A549 (cell line): ENCODE data around the gene VMA21.

ENCODE experiments used
- CEBPB ChIP-seq, 2 experiments: fragments of >200 bp in 1 of 2; sonication (Bioruptor Twin) in 1 of 2; formaldehyde crosslinking in 1 of 2; IDR thresholded peaks; 2 replicates each; pipeline ENCODE4 v1.6.1; 2012 to 2016
- CHD2 ChIP-seq: fragments of 150-350 bp; IDR thresholded peaks from 2 replicates; pipeline ENCODE4 v1.6.1; 2014; ENCODE audit warnings: low read length; ENCODE audit not compliant: partially characterized antibody
- EHMT2 ChIP-seq: fragments of 200-600 bp; sonication (generic); IDR thresholded peaks from 2 replicates; pipeline ENCODE4 v1.6.1; 2016; ENCODE audit warnings: antibody characterized with exemption, low read depth, mild to moderate bottlenecking, moderate library complexity
- FOSL2 ChIP-seq, 2 experiments: fragments of 450-650 bp in 1 of 2; fragments of >200 bp in 1 of 2; sonication (Bioruptor Twin) in 1 of 2; formaldehyde crosslinking; IDR thresholded peaks; 2 replicates each; pipeline versions ENCODE4 v1.5.0 to v1.6.1; 2016 to 2020; ENCODE audit warnings: mild to moderate bottlenecking in 1 of 2, moderate library complexity in 1 of 2
- NPAS2 ChIP-seq: fragments of 250-450 bp; sonication (Bioruptor Pico); IDR thresholded peaks from 2 replicates; pipeline ENCODE4 v1.8.0; 2022; ENCODE audit warnings: mild to moderate bottlenecking, moderate library complexity, borderline replicate concordance
- RAD21 ChIP-seq, 2 experiments: fragments of >200 bp in 1 of 2; sonication (Bioruptor Twin) in 1 of 2; formaldehyde crosslinking in 1 of 2; IDR thresholded peaks in 1 of 2; conservative IDR thresholded peaks in 1 of 2; 2 replicates in 1 of 2; 3 replicates in 1 of 2; pipeline ENCODE4 v1.6.1; 2012 to 2018; ENCODE audit warnings: inconsistent platforms in 1 of 2
- RCOR1 ChIP-seq: fragments of 150-350 bp; IDR thresholded peaks from 2 replicates; pipeline ENCODE4 v1.6.1; 2014; ENCODE audit warnings: antibody characterized with exemption, low read length, low read depth
- RFX5 ChIP-seq: fragments of 450-650 bp; IDR thresholded peaks from 2 replicates; pipeline ENCODE4 v1.7.1; 2014; ENCODE audit warnings: antibody characterized with exemption, mild to moderate bottlenecking, moderate library complexity
- USF2 ChIP-seq: fragments of 450-650 bp; IDR thresholded peaks from 2 replicates; pipeline ENCODE4 v1.6.1; 2014; ENCODE audit warnings: antibody characterized with exemption
- TF ChIP-seq, protein P1 (sequence below): fragments of >200 bp; sonication (Bioruptor Twin); formaldehyde crosslinking; IDR thresholded peaks from 3 replicates; pipeline ENCODE4 v1.5.1; 2016

- no peak for TF ChIP-seq RAD21 (conservative IDR thresholded peaks at IDR 0.05 in 1 of 2, IDR thresholded peaks at IDR 0.05 in 1 of 2)
- no peak for TF ChIP-seq CEBPB (IDR thresholded peaks at IDR 0.05)
- TF ChIP-seq NPAS2 (CRISPR knock-in tag): no peak
- TF ChIP-seq, protein P1, sequence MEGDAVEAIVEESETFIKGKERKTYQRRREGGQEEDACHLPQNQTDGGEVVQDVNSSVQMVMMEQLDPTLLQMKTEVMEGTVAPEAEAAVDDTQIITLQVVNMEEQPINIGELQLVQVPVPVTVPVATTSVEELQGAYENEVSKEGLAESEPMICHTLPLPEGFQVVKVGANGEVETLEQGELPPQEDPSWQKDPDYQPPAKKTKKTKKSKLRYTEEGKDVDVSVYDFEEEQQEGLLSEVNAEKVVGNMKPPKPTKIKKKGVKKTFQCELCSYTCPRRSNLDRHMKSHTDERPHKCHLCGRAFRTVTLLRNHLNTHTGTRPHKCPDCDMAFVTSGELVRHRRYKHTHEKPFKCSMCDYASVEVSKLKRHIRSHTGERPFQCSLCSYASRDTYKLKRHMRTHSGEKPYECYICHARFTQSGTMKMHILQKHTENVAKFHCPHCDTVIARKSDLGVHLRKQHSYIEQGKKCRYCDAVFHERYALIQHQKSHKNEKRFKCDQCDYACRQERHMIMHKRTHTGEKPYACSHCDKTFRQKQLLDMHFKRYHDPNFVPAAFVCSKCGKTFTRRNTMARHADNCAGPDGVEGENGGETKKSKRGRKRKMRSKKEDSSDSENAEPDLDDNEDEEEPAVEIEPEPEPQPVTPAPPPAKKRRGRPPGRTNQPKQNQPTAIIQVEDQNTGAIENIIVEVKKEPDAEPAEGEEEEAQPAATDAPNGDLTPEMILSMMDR: no peak
- no peak for TF ChIP-seq FOSL2 (IDR thresholded peaks at IDR 0.05)
- TF ChIP-seq FOSL2 (CRISPR knock-in tag; IDR thresholded peaks at IDR 0.05): no peak
- no peak for TF ChIP-seq RFX5
- no peak for TF ChIP-seq USF2
- TF ChIP-seq CHD2: no peak
- TF ChIP-seq RCOR1: no peak
- TF ChIP-seq EHMT2: no peak
Observed at GRCh38 chrX:151386838-151387459, 10.1 kb upstream of the VMA21 start.
